ENCODE measurements around the gene AXL. TPM values are rescaled to one million over a fixed set of nuclear protein-coding genes. Genes with fewer than 3 reads are reported as not detected.

The AXL gene
- total and polyA plus RNA-seq, 2 of the 13 experiments (the other 11 are each of a cell fraction or from before 2014, with no cell fraction given), result 0.71 to 5.9 TPM

DNA sequence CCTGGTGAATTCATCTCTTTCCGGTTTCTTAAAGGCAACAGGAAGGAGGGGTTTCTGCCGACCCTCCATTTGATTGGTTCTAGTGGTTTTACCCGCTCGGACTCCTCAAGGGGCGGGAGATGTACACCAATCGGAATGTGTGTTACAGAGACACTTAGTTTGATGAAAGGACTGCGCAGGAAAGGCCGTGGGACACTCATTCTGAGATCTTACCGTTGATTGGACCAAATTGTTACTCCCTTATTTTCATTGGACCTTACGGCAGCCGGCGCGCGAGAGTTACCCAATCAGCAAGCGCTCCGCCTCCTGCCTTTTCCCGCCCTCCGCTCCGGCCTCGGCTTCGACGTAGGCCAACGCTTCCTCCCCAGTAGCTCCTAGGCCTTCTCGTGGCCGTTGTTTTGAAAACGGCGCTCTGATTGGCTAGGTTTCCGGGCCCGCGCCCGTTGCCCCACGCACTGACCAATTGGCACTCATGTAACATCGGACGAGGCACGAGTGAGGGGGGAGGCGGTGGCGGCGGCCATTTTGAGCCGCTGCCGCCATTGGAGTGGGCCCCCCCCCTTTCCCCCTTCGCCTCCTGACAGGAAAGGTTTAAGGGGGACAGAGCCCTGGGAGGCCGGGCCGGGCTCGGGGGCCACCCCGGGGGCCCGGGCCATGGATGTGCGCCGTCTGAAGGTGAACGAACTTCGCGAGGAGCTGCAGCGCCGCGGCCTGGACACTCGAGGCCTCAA is 45.0 kb downstream of the AXL start, which contains the start of gene HNRNPUL1 (continued):
- peak; percentile 85; the same call in 1 of the 2 replicates for TF ChIP-seq ZC3H13 (CRISPR knock-in tag; IDR thresholded peaks at IDR 0.05)
- TF ChIP-seq SNAPC4 (CRISPR knock-in tag; IDR thresholded peaks at IDR 0.05), result peak; percentile 64
- peak; percentile 96 for TF ChIP-seq KDM2A (CRISPR knock-in tag; IDR thresholded peaks at IDR 0.05; ENCODE audit: borderline replicate concordance, low read depth)
- TF ChIP-seq RAD51 (IDR thresholded peaks at IDR 0.05; ENCODE audit: borderline replicate concordance), result no peak
- TF ChIP-seq ZFP82 (CRISPR knock-in tag; IDR thresholded peaks at IDR 0.05; ENCODE audit: borderline replicate concordance), result no peak
- TF ChIP-seq ETV6 (CRISPR knock-in tag; conservative IDR thresholded peaks at IDR 0.05), result 0 out of 2 replicates have a peak, but pooled peaks have one; percentile 72
- TF ChIP-seq ZNF20 (CRISPR knock-in tag; IDR thresholded peaks at IDR 0.05), result no peak
- TF ChIP-seq ZNF142 (CRISPR knock-in tag; IDR thresholded peaks at IDR 0.05), result no peak
- TF ChIP-seq ZNF510 (CRISPR knock-in tag; IDR thresholded peaks at IDR 0.05; ENCODE audit: low read depth), result peak; percentile 55; the same call in 1 of the 2 replicates
- TF ChIP-seq, protein P1, sequence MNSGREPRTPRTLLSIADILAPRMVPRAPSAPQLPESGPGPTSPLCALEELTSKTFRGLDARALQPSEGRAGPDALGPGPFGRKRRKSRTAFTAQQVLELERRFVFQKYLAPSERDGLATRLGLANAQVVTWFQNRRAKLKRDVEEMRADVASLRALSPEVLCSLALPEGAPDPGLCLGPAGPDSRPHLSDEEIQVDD (CRISPR knock-in tag; IDR thresholded peaks at IDR 0.05; ENCODE audit: borderline replicate concordance), result no peak; the same call in 1 of the 2 replicates
- TF ChIP-seq, protein P2, sequence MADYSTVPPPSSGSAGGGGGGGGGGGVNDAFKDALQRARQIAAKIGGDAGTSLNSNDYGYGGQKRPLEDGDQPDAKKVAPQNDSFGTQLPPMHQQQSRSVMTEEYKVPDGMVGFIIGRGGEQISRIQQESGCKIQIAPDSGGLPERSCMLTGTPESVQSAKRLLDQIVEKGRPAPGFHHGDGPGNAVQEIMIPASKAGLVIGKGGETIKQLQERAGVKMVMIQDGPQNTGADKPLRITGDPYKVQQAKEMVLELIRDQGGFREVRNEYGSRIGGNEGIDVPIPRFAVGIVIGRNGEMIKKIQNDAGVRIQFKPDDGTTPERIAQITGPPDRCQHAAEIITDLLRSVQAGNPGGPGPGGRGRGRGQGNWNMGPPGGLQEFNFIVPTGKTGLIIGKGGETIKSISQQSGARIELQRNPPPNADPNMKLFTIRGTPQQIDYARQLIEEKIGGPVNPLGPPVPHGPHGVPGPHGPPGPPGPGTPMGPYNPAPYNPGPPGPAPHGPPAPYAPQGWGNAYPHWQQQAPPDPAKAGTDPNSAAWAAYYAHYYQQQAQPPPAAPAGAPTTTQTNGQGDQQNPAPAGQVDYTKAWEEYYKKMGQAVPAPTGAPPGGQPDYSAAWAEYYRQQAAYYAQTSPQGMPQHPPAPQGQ (CRISPR knock-in tag; IDR thresholded peaks at IDR 0.05; ENCODE audit: borderline replicate concordance), result no peak
- TF ChIP-seq SALL2 (CRISPR knock-in tag; IDR thresholded peaks at IDR 0.05), result no peak
- no peak for TF ChIP-seq NR2F6 (IDR thresholded peaks at IDR 0.05)
- no peak for TF ChIP-seq NR2F6 (CRISPR knock-in tag; IDR thresholded peaks at IDR 0.05)
- no peak for TF ChIP-seq ZNF230 (CRISPR knock-in tag; IDR thresholded peaks at IDR 0.05)

All from HepG2 (cell line).